Fibroblast of the conjunctiva (primary cell): ENCODE data around the gene RALGPS1.
A peak's percentile ranks its signal among the peaks of the same experiment; 100 is the strongest.
"Not testable (repeated sequence)": the region's sequence is repeated elsewhere in the genome, so short reads cannot be mapped to it uniquely, and the experiment has no call there.

ENCODE experiments used
- DNase-seq: peaks from one replicate; pipeline ENCODE4 v3.0.0-alpha.2; 2010; ENCODE audit warnings: low read depth

RALGPS1 gene

GRCh38 chr9:126989847-126990842 lies 75.6 kb downstream of the RALGPS1 start:
- peak; percentile 8 for DNase-seq

DNA sequence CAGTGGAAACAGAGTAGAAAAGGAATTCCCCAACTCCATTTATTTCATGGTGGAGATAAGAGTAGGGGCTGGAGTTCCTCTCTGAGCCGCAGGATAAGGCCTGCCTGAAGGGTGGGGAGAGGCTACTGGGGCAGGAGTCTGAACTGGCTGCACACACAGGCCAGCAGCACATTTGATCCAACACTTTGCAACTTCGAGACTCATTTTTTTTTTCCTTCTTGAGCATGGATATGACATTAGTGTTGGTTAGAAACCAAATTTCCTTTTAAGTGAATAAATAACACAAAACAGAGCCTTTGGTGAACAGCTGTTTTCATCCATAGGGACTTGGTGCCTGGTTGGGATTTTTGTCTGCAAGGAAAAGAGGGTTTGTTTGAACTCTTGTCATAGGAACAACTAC lies 76.6 kb downstream of the RALGPS1 start:
- DNase-seq, result no peak

DNA sequence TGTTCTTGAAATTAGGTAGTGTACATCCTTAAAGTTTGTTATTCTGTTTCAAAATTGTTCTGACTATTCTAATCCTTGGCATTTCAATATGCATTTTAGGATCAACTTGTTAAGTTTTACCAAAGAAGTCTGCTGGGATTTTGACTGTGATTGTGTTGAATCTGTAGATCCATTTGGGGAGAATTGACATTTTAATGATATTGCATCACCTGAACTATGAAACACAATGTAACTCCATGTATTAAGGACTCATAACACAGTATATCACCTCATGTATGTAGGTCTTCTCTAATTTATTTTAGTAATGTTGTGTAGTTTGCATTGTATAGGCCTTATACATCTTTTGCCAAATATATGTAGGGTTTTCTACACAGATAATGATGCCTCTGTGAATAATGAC lies 77.8 kb downstream of the RALGPS1 start:
- no peak for DNase-seq

DNA sequence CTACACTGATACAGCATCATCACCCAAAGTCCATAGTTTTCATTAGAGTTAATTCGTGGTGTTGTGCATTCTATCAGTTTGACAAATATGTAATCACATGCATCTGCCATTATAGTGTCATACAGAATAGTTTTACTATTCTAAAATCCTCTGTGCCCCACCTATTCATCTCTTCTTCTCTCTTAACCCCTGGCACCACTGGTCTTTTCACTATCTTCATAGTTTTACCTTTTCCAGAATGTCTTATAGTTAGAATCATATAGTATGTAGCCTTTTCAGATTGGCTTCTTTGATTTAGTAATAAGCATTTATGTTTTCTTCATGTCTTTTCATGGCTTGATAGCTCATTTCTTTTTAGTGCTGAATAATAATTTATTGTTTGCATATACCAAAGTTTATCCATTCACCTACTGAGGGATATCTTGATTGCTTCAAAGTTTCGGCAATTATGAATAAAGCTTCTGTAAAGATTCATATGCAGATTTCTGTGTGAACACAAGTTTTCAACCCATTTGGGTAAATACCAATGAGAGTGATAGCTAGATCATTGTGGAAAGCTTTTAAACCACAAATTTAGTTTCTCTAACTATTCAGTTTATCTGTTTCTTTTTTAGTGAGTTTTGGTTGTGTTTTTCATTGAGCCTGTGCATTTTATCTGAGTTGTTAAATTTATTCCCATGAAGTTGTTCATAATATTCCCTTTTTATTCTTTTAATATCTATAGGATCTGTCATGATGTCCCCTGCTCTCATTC lies 84.9 kb downstream of the RALGPS1 start:
- no peak for DNase-seq

DNA sequence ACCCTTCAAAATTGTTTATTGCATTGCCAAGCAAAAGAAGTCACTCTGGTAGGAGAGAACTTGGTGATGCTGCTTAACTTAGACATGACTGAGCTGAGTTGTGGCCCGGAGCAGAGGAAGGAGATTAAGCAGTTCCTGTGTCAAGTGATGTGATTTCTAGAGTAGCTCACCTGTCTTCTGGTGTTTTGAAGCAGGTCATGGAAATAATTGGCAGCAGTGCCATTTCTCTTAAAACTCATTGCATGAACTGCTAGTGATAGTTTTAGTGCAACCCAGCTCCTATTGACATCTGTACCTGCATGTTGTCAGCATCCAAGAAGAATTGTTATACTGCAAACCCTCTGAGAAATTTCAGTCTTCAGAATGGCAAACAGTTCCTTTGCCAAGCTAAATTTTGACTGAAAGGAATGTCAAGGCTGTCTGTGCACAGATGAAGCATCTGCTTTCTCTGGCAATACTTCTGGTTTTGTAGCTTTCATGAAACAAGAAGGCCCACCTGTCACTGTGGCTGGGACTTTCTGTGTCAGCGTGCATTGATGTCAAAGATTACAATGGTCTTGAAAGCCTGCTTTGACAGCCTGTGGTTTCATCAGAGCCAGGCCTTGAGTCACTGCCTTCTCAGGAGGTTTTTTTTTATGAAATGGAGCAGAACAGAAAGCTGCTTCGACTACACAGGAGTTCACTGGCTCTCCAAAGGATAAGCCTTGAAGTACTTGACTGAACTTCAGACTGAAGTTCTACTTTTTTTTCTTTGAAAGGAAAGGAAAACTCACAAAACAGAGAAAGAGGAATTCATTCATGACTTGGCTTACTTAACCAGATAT lies 90.6 kb downstream of the RALGPS1 start:
- DNase-seq, result no peak

DNA sequence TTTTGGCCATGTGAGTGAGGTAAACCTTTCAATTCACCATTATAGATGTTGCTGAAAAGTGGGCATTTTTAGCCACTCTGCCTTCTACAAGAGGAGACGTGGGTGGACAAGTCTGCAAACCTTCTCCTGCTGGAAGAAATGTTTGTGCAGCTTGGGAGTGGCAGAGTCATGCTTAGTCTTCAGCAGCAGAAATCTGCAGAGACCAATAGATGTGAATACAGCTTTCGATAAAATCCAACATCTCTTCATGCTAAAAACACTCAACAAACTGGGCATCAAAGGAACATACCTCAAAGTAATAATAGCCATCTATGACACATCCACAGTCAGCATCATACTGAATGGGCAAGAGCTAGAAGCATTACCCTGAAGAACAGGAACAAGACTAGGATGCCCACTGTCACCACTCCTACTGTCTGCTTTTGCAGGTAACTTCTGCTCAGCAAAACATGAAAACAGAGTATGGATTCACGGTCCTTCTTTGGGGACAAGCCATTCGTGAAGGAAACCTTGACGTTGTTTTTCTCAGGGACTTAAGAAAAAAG lies 91.3 kb downstream of the RALGPS1 start:
- no peak for DNase-seq

DNA sequence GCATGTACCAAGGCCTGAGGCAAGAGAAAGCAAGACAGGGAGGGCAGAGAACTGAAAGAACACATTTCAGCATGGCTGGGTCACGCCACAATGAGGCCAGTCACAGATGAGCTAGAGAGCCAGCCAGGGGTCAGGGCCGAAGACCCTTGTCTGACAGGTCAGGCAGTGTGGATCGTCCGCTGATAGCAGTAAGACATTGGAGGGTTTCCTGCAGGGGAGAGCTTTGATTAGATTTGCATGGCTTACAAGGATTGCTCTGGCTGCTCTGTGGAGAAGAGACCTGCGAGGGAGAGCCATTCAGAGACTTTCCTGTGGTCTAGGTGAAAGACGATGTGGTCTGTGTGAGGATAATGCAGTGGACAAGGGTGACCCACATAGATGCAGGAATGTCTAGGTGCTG lies 93.1 kb downstream of the RALGPS1 start:
- no peak for DNase-seq

DNA sequence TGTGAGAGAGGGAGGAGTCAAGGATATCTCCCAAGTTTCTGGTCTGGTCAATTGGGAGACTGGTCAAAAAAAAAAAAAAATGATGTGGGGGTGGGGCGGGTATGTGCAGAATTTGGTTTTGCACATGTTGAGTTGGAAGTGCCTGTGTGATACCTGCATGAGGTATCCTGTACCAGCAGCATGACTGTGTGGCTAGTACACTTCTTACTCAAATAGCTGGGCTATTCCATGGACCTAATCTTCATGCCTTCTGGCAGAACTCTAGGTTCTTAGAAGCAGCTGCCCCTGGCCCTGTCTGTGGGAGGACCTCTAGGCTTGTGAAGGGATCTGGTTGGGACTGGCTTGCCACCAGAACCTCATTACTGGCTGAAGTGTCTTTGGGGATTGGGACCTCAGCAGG lies 93.5 kb downstream of the RALGPS1 start:
- DNase-seq, result no peak

GRCh38 chr9:127011772-127012171 lies 97.2 kb downstream of the RALGPS1 start:
- no peak for DNase-seq

GRCh38 chr9:127012250-127012649 lies 97.7 kb downstream of the RALGPS1 start:
- DNase-seq, result no peak

DNA sequence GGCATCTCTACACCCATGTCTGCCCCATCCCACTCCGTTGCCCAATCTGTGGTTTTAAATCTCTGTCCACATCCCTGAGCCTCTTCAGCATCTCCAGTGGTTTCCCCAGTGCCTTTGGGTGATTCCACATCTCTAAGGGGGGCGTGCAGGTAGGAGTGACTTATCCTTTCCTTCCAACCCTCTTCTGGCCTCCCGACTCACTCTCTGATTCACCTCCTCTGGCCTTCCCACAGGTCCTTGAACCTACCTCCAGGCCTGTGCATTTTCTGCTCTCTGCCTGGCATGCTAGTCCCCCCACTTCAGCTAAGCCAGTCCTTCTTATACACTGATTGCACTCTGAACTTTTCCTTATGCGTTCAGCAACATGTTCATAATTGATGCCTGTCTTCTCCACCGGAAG lies 99.0 kb downstream of the RALGPS1 start:
- no peak for DNase-seq

- no peak for DNase-seq
Observed at GRCh38 chr9:127014216-127014909, 99.8 kb downstream of the RALGPS1 start.

DNA sequence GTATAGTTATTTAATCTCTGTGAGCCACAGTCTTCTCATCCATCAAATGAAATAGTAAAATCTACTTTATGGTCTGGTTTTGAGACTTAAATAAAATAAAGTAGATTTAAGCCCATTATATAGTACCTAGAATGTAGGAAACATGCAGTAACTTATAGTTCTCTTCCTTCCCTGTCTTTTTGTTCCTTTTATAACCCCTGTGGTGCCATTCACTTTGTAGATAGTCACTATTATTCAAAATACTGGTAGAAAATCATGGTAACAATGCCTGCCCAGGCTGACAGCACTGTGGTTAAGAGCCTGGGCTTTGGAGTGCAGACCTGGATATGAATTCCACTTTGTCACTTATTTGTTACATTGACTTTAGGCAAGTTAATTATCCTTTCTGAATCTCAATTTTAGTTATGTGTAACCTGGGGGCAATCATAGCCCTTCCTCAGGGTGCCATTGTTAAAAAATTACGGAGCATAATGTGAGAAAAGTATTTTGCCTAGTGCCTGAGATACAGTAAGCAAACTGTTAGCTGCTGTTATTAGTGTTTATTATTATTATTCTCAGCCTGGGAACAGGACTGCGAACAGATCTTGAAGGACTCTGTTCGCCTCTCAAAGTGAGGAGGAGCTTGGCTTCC lies 100.4 kb downstream of the RALGPS1 start:
- DNase-seq, result no peak

GRCh38 chr9:127015921-127016512 lies 101.4 kb downstream of the RALGPS1 start:
- DNase-seq, result no peak

DNA sequence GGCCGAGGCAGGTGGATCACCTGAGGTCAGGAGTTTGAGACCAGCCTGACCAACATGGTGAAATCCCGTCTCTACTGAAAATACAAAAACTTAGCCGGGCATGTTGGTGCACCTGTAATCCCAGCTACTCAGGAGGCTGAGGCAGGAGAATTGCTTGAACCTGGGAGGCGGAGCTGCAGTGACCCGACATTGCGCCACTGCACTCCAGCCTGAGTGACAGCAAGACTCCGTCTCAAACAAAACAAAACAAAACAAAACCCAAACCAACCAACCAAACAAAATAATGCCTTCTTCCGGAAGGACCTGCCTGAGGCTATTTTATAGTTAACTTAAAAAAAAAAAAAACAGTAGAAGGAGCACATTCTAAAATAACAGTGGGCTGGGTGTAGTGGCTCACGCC lies 103.4 kb downstream of the RALGPS1 start:
- DNase-seq, result not testable (repeated sequence)

GRCh38 chr9:127018935-127019334 lies 104.4 kb downstream of the RALGPS1 start:
- DNase-seq, result no peak

GRCh38 chr9:127020036-127020801 lies 105.6 kb downstream of the RALGPS1 start:
- no peak for DNase-seq

- no peak for DNase-seq
Observed at GRCh38 chr9:127020802-127021078, 106.2 kb downstream of the RALGPS1 start.

DNA sequence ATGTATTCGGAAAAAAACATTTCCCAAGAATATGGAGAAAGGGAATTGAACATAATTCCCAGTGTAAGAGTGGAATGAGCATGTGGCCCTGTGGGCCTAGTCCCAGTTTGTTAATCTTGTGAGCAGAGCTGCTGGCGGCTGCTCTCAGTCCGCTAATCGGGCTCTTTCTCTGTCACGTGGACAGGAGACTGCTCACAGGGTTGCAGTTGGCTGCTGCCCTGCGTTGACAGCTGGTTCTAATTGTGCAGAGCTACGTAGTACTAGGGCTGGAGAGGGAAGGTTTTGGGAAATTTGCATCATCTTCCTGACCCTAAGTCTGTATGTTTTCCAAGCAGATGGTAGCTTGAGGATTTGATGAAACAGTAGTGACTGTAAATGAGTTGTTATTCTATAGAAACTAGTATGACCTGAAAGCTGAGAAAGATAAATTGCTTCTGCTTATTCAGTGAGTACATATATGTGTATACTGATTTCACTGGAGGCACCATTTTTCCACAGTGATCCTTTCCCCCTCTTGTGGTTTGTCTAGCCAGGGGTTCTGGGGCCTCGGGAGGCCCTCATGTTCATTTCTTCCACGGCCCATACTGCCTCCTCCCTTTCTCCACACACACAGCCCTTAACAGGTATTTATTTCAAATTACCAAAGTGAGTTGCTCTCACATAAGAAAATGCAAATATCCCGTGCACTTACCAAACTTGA lies 107.2 kb downstream of the RALGPS1 start:
- peak; percentile 99 for DNase-seq
